GM12864 (cell line): ENCODE results near the gene MICOS13.
"Not testable (repeated sequence)": the region's sequence is repeated elsewhere in the genome, so short reads cannot be mapped to it uniquely, and the experiment has no call there.

Source experiments
- DNase-seq: peaks from one replicate; pipeline ENCODE4 v3.0.0-alpha.2; 2011; ENCODE audit warnings: low read depth
- H3K4me3 ChIP-seq: 2 replicates; pipeline ENCODE4 v1.5.1; 2011; ENCODE audit warnings: mild to moderate bottlenecking, low read depth, low read length, control low read depth
- CTCF ChIP-seq: IDR thresholded peaks from 2 replicates; pipeline ENCODE4 v1.5.1; 2011; ENCODE audit warnings: low read depth, mild to moderate bottlenecking, moderate library complexity, low read length, control low read depth, inconsistent platforms; ENCODE audit errors: missing control alignments

The MICOS13 gene

GRCh38 chr19:5690125-5690954, 10.0 kb upstream of the MICOS13 start, which contains the start of gene RPL36:
Gene RPL36, plus strand, starts transcription at chr19:5690295. Its CDS starts 213 bp downstream, at chr19:5690508.
- peak; percentile 99 for TF ChIP-seq CTCF
- DNase-seq = peak; percentile 87
- peak within 1 kb of the TSS; percentile 88 for H3K4me3 ChIP-seq

- not testable (repeated sequence) for DNase-seq, H3K4me3 ChIP-seq
Measured at GRCh38 chr19:5688262-5688881, 8.1 kb upstream of the MICOS13 start.

GRCh38 chr19:5687360-5688198, 7.3 kb upstream of the MICOS13 start:
- no peak for DNase-seq
- H3K4me3 ChIP-seq = no peak overlapping the region
- no peak for TF ChIP-seq CTCF

GRCh38 chr19:5686647-5687359, 6.5 kb upstream of the MICOS13 start:
- H3K4me3 ChIP-seq = peak overlapping the region; percentile 73
- DNase-seq = peak; percentile 84
- peak; percentile 86 for TF ChIP-seq CTCF

- H3K4me3 ChIP-seq = peak overlapping the region; percentile 73
- DNase-seq = no peak
- no peak for TF ChIP-seq CTCF
Measured at GRCh38 chr19:5686326-5686646, 6.0 kb upstream of the MICOS13 start.

GRCh38 chr19:5684694-5685430, 4.5 kb upstream of the MICOS13 start:
- TF ChIP-seq CTCF = no peak
- no peak for DNase-seq
- H3K4me3 ChIP-seq = no peak overlapping the region
